Hepatocyte (in vitro differentiated cells): ENCODE measurements around the gene IPMK. TPM values are rescaled to one million over a fixed set of nuclear protein-coding genes. Genes with fewer than 3 reads are reported as not detected.
"Not testable (repeated sequence)": the region's sequence is repeated elsewhere in the genome, so short reads cannot be mapped to it uniquely, and the experiment has no call there.

Experiments used
- DNase-seq: peaks from one replicate; pipeline ENCODE4 v3.0.0-alpha.2; 2016; ENCODE audit warnings: low spot score
- H2AFZ ChIP-seq: fragments of 200-600 bp; sonication (generic); 2 replicates; pipeline ENCODE4 v1.6.0; 2016; ENCODE audit warnings: antibody characterized with exemption, mild to moderate bottlenecking
- H3K27ac ChIP-seq: fragments of 200-600 bp; sonication (generic); 2 replicates; pipeline ENCODE4 v1.5.1; 2016; ENCODE audit warnings: mild to moderate bottlenecking
- H3K27me3 ChIP-seq: fragments of 200-600 bp; sonication (generic); 2 replicates; pipeline ENCODE4 v1.6.1; 2016
- H3K36me3 ChIP-seq: fragments of 200-600 bp; sonication (generic); replicated peaks from 2 replicates; pipeline ENCODE4 v1.5.1; 2016; ENCODE audit warnings: low read depth; ENCODE audit not compliant: insufficient read depth
- H3K4me1 ChIP-seq: fragments of 200-600 bp; sonication (generic); 2 replicates; pipeline ENCODE4 v1.5.1; 2016; ENCODE audit warnings: mild to moderate bottlenecking, moderate library complexity; ENCODE audit not compliant: insufficient read depth
- H3K4me2 ChIP-seq: fragments of 200-600 bp; sonication (generic); 2 replicates; pipeline ENCODE4 v1.6.0; 2016
- H3K4me3 ChIP-seq: fragments of 200-600 bp; sonication (generic); 2 replicates; pipeline ENCODE4 v1.5.1; 2016; ENCODE audit warnings: mild to moderate bottlenecking
- H3K79me2 ChIP-seq: fragments of 200-600 bp; sonication (generic); 2 replicates; pipeline ENCODE4 v1.6.0; 2017; ENCODE audit warnings: mild to moderate bottlenecking
- H3K9me2 ChIP-seq: fragments of 200-600 bp; sonication (generic); replicated peaks from 2 replicates; pipeline ENCODE4 v1.6.0; 2017; ENCODE audit warnings: mild to moderate bottlenecking; ENCODE audit not compliant: insufficient read depth
- H3K9me3 ChIP-seq: fragments of 200-600 bp; sonication (generic); 2 replicates; pipeline ENCODE4 v1.5.1; 2016; ENCODE audit warnings: low read depth, mild to moderate bottlenecking
- H4K20me1 ChIP-seq: fragments of 200-600 bp; sonication (generic); 2 replicates; pipeline ENCODE4 v1.6.0; 2016; ENCODE audit warnings: mild to moderate bottlenecking; ENCODE audit not compliant: insufficient read depth, poor library complexity, severe bottlenecking
- EZH2 ChIP-seq: fragments of 200-600 bp; sonication (generic); IDR thresholded peaks from 2 replicates; pipeline ENCODE4 v1.6.1; 2016; ENCODE audit warnings: antibody characterized with exemption, mild to moderate bottlenecking, borderline replicate concordance
- EZH2phosphoT487 ChIP-seq: fragments of 200-600 bp; sonication (generic); IDR thresholded peaks from one replicate; pipeline ENCODE4 v1.6.1; 2018; ENCODE audit warnings: antibody characterized with exemption, mild to moderate bottlenecking, low read depth, moderate library complexity; ENCODE audit not compliant: unreplicated experiment, severe bottlenecking
- WGBS: methylation state at CpG from one replicate; pipeline ENCODE4 v1.1.6; 2016; ENCODE audit warnings: low lambda C conversion rate; ENCODE audit errors: missing lambda C conversion rate; 5-methylcytosine and 5-hydroxymethylcytosine counted together
- polyA plus RNA-seq: library from polyadenylated mRNA; unstranded; fragments of >200 nt; fragmentation: Nextera tagmentation; extraction: Ambion mirVana; gene quantifications from 2 replicates; pipeline ENCODE4 v1.2.1, GENCODE V29; 2016
- total RNA-seq: library from RNA; depleted of rRNA; stranded (reverse); fragments of >200 nt; gene quantifications from 2 replicates; pipeline ENCODE4 v1.2.3, GENCODE V29; 2014
- TF ChIP-seq, protein P1 (sequence below): fragments of 200-600 bp; sonication (generic); IDR thresholded peaks from 2 replicates; pipeline ENCODE4 v1.5.1; 2016; ENCODE audit warnings: antibody characterized with exemption, mild to moderate bottlenecking; ENCODE audit not compliant: poor library complexity

The IPMK gene
- total and polyA plus RNA-seq, 2 experiments from 2014 or later, result 2.9 to 17.5 TPM

DNA sequence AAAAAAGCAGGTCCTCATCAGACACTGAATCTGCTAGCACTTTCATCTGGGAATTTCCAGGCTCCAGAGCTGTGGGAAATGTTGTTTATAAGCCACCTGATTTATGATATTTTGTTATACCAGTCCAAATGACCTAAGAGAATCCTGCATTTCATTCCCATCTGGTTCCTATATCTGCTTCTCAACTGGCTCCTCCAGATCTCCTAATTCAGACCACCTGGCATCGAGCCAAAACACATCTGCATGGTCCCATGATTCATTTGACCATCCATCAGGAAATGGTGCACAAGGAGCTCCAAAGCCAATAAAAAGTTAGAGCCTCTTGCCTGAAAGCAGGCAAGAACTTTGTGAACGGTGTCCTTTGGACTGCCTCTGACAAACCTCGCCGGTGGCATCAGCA, 108.9 kb downstream of the IPMK start:
- DNase-seq, result no peak
- no peaks in the 10 kb centered on the region for H3K79me2 ChIP-seq

DNA sequence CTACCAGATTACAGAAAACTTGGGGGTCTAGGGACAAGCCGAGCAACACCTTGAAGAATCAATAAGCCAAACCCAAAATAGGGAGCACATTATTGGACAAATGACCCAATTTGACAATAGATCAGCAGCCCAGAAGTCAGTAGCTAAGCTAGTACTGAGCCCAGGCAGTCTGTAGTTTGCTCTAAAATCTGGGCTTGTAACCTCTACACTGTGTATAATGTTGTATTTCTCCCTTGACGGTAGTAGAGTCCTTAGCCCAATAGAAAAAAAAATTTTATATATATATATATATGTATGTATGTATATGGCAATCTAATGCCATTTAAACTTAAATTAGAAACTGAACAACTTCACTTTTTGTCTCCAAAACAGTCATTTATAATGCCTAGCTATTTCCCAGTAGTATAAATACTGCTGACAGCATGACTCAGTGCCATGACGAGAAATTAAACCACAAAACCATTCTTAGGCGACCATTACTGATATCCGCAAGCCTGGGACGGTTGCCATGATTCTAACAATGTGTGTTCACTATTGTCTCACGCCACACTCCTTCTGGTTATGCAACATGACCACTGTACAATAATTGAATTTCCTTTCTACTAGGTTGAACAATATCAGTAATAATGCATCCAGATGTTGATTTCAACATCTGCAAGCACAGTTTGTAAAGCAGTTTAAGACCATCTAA, 110.5 kb downstream of the IPMK start:
- Histone ChIP-seq H3K27me3 (no peaks in the 10 kb centered on the region), H2AFZ (no peak overlapping the region), H3K27ac (no peak overlapping the region), H3K4me3 (no peak overlapping the region), H3K9me3 (no peaks in the 10 kb centered on the region), H3K79me2 (no peaks in the 10 kb centered on the region), H3K9me2 (no peaks in the 10 kb centered on the region), H3K36me3 (no peaks in the 10 kb centered on the region), H3K4me2 (no peak overlapping the region), H4K20me1 (no peaks in the 10 kb centered on the region), H3K4me1 (no peaks in the 10 kb centered on the region)
- WGBS, result 88% methylated on average over 7 of the region's 7 CpGs
- TF ChIP-seq EZH2 (no peak), EZH2phosphoT487 (no peak)
- TF ChIP-seq, protein P1, sequence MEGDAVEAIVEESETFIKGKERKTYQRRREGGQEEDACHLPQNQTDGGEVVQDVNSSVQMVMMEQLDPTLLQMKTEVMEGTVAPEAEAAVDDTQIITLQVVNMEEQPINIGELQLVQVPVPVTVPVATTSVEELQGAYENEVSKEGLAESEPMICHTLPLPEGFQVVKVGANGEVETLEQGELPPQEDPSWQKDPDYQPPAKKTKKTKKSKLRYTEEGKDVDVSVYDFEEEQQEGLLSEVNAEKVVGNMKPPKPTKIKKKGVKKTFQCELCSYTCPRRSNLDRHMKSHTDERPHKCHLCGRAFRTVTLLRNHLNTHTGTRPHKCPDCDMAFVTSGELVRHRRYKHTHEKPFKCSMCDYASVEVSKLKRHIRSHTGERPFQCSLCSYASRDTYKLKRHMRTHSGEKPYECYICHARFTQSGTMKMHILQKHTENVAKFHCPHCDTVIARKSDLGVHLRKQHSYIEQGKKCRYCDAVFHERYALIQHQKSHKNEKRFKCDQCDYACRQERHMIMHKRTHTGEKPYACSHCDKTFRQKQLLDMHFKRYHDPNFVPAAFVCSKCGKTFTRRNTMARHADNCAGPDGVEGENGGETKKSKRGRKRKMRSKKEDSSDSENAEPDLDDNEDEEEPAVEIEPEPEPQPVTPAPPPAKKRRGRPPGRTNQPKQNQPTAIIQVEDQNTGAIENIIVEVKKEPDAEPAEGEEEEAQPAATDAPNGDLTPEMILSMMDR, result no peak
- DNase-seq, result no peak

More for the DNA sequence above, 108.9 kb downstream of the IPMK start:
- H3K4me1 ChIP-seq, result no peaks in the 10 kb centered on the region
- H2AFZ ChIP-seq, result no peak overlapping the region
- no peaks in the 10 kb centered on the region for H3K9me3 ChIP-seq
- no peaks in the 10 kb centered on the region for H3K9me2 ChIP-seq
- H3K4me2 ChIP-seq, result no peak overlapping the region
- 63% methylated on average over 4 of the region's 4 CpGs for WGBS
- no peaks in the 10 kb centered on the region for H3K36me3 ChIP-seq
- no peaks in the 10 kb centered on the region for H3K27me3 ChIP-seq
- no peak overlapping the region for H3K4me3 ChIP-seq
- no peaks in the 10 kb centered on the region for H4K20me1 ChIP-seq
- TF ChIP-seq EZH2phosphoT487 (no peak), EZH2 (no peak)
- TF ChIP-seq, protein P1, result no peak
- no peak overlapping the region for H3K27ac ChIP-seq

DNA sequence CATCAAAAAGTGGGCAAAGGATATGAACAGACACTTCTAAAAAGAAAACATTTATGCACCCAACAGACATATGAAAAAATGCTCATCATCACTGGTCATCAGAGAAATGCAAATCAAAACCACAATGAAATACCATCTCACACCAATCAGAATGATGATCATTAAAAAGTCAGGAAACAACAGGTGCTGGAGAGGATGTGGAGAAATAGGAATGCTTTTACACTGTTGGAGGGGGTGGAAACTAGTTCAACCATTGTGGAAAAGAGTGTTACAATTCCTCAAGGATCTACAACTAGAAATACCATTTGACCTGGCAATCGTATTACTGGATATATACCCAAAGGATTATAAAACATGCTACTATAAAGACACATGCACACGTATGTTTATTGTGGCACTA, 111.8 kb downstream of the IPMK start:
- not testable (repeated sequence) for H3K36me3 ChIP-seq, H3K4me2 ChIP-seq, H2AFZ ChIP-seq, H3K79me2 ChIP-seq, H3K27me3 ChIP-seq, H3K4me1 ChIP-seq, H3K9me3 ChIP-seq, H3K27ac ChIP-seq, DNase-seq, H3K4me3 ChIP-seq, H4K20me1 ChIP-seq, H3K9me2 ChIP-seq
- WGBS, result 89% methylated on average over 2 of the region's 2 CpGs

DNA sequence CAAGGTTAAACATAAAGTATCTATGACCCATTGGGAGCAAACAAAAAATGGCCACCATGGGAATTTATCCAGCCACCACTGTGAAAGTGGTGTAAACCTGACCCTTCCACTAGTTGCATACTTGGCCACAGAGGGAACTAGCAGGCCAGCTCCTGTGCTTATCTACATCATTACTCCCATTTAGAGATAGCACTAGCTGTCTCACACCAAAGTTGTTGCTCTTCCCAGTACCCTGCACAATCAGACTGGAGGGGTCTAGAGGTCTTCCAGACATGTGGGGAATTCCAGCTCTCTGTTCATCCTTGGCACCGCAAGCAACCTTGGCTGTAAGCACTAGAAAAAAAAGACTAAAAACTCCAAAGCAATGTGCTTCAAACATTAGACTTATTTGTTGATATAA, 113.9 kb downstream of the IPMK start:
- Histone ChIP-seq H3K79me2 (no peaks in the 10 kb centered on the region), H2AFZ (no peak overlapping the region), H3K4me1 (no peaks in the 10 kb centered on the region), H3K27ac (no peak overlapping the region), H3K9me3 (no peaks in the 10 kb centered on the region), H3K4me2 (no peak overlapping the region), H4K20me1 (no peaks in the 10 kb centered on the region), H3K36me3 (no peaks in the 10 kb centered on the region), H3K9me2 (no peaks in the 10 kb centered on the region), H3K4me3 (no peak overlapping the region), H3K27me3 (no peaks in the 10 kb centered on the region)
- DNase-seq, result no peak
- WGBS, result 89% methylated on average over 1 of the region's 1 CpG
- TF ChIP-seq, protein P1, result no peak
- TF ChIP-seq EZH2phosphoT487 (no peak), EZH2 (no peak)
